Right cardiac atrium (tissue), 5 donors: Measurements from ENCODE around the gene TTLL6. TPM values are rescaled to one million over a fixed set of nuclear protein-coding genes. Genes with fewer than 3 reads are reported as not detected.

Source experiments
- microRNA-seq, 2 donors: library from miRNA; unstranded; fragments of <30 nt; microRNA quantifications; one replicate each; pipeline ENCODE4 v1.2.0, GENCODE V29; 2020 to 2021
- polyA plus RNA-seq: library from polyadenylated mRNA; stranded (reverse); fragments of 200-250 nt; gene quantifications from one replicate; pipeline ENCODE4 v1.2.3, GENCODE V29; 2013
- total RNA-seq, 4 donors: library from RNA; stranded (reverse); fragmentation: NEBNext Ultra II Directional; extraction: Animal tissue kit (Norgen Biotek cat#: 25700); gene quantifications; one replicate each; pipeline ENCODE4 v1.2.1, GENCODE V29; 2021
- donor health status: healthy with polysubstance abuse.
- donor health status: DM: no; HTN: yes; CAD: no.
- donor health status: DM: no; HTN: no; CAD: no.
- donor health status: DM: no; HTN: yes; CAD: no; lungs with severe emphysema.
- donor health status: DM: yes; HTN: yes; CAD: no.

Gene TTLL6
- total and polyA plus RNA-seq, 5 donors: 0.06 to 0.27 (median 0.23) TPM; not detected in 2

Small RNAs within 50 kb of the gene (microRNA-seq; reads per million reads assigned to microRNA genes)
- 0 reads per million in 2 donors for gene MIR3185

Other genes starting within 250 kb of the TTLL6 start
- gene HOXB4, start 238.9 kb downstream of the TTLL6 start, total RNA-seq: 1 to 10 TPM in 1 of 4 donors, under 1 TPM in 3; 0.38 to 1.1 (median 0.52) TPM
- 1.1 TPM for gene HOXB4, start 238.9 kb downstream of the TTLL6 start, polyA plus RNA-seq
- gene HOXB3, start 227.0 kb downstream of the TTLL6 start, total RNA-seq: 1 to 10 TPM; 1.2 to 2.3 (median 2.2) TPM
- gene HOXB3, start 227.0 kb downstream of the TTLL6 start, polyA plus RNA-seq: 2.8 TPM
- gene HOXB5, start 223.4 kb downstream of the TTLL6 start, total RNA-seq: under 1 TPM in 3 of 4 donors, not detected in 1; 0.12 to 0.37 (median 0.14) TPM
- 0.14 TPM for gene HOXB5, start 223.4 kb downstream of the TTLL6 start, polyA plus RNA-seq
- gene HOXB6, start 212.2 kb downstream of the TTLL6 start, total RNA-seq: 1 to 10 TPM in 2 of 4 donors, under 1 TPM in 2; 0.74 to 1.8 (median 1.0) TPM
- gene HOXB6, start 212.2 kb downstream of the TTLL6 start, polyA plus RNA-seq: 1.1 TPM
- gene HOXB7, start 206.2 kb downstream of the TTLL6 start, total RNA-seq: under 1 TPM; 0.50 to 0.80 (median 0.59) TPM
- gene HOXB7, start 206.2 kb downstream of the TTLL6 start, polyA plus RNA-seq: 0.48 TPM
- not detected for gene HOXB8, start 201.9 kb downstream of the TTLL6 start, total RNA-seq
- gene HOXB8, start 201.9 kb downstream of the TTLL6 start, polyA plus RNA-seq: not detected
- gene HOXB9, start 190.9 kb downstream of the TTLL6 start, total RNA-seq: not detected
- 0.02 TPM for gene HOXB9, start 190.9 kb downstream of the TTLL6 start, polyA plus RNA-seq
- not detected for gene PRAC1, start 94.7 kb downstream of the TTLL6 start, total RNA-seq
- gene PRAC1, start 94.7 kb downstream of the TTLL6 start, polyA plus RNA-seq: not detected
- not detected for gene PRAC2, start 94.0 kb downstream of the TTLL6 start, total RNA-seq
- not detected for gene PRAC2, start 94.0 kb downstream of the TTLL6 start, polyA plus RNA-seq
- not detected for gene HOXB13, start 88.5 kb downstream of the TTLL6 start, total RNA-seq
- gene HOXB13, start 88.5 kb downstream of the TTLL6 start, polyA plus RNA-seq: not detected
- 100 to 1,000 TPM; 220 to 298 (median 281) TPM for gene CALCOCO2, start 13.8 kb upstream of the TTLL6 start, total RNA-seq
- 131 TPM for gene CALCOCO2, start 13.8 kb upstream of the TTLL6 start, polyA plus RNA-seq
- 100 to 1,000 TPM; 287 to 474 (median 393) TPM for gene ATP5MC1, start 75.6 kb upstream of the TTLL6 start, total RNA-seq
- 1,497 TPM for gene ATP5MC1, start 75.6 kb upstream of the TTLL6 start, polyA plus RNA-seq
- gene UBE2Z, start 91.2 kb upstream of the TTLL6 start, total RNA-seq: 10 to 100 TPM; 41.7 to 50.9 (median 43.0) TPM
- gene UBE2Z, start 91.2 kb upstream of the TTLL6 start, polyA plus RNA-seq: 27.4 TPM
- 100 to 1,000 TPM in 2 of 4 donors, 10 to 100 TPM in 2; 83.7 to 120 (median 101) TPM for gene SNF8, start 127.6 kb upstream of the TTLL6 start, total RNA-seq
- gene SNF8, start 127.6 kb upstream of the TTLL6 start, polyA plus RNA-seq: 124 TPM
- gene GIP, start 151.4 kb upstream of the TTLL6 start, total RNA-seq: not detected
- not detected for gene GIP, start 151.4 kb upstream of the TTLL6 start, polyA plus RNA-seq
- not detected for gene IGF2BP1, start 180.2 kb upstream of the TTLL6 start, total RNA-seq
- not detected for gene IGF2BP1, start 180.2 kb upstream of the TTLL6 start, polyA plus RNA-seq